Astrocyte (in vitro differentiated cells and primary cell): ENCODE results near the gene EGFR. TPM values are rescaled to one million over a fixed set of nuclear protein-coding genes. Genes with fewer than 3 reads are reported as not detected.

Experiments used
- DNase-seq: peaks from one replicate; pipeline ENCODE4 v3.0.0-alpha.2; 2010; ENCODE audit warnings: low read depth
- FAIRE-seq: peaks from 2 replicates; lab custom pipeline; 2011; peaks lifted over from hg19 to GRCh38; lab: Jason Lieb, UNC
- H2AFZ ChIP-seq: 2 replicates; pipeline ENCODE4 v1.6.0; 2012; ENCODE audit warnings: low read depth, low read length, inconsistent platforms
- H3K27ac ChIP-seq: 2 replicates; pipeline ENCODE4 v1.5.1; 2011; ENCODE audit warnings: low read depth, low read length, inconsistent platforms
- H3K27me3 ChIP-seq: 2 replicates; pipeline ENCODE4 v1.6.0; 2011; ENCODE audit warnings: low read length, inconsistent platforms; ENCODE audit not compliant: insufficient read depth
- H3K36me3 ChIP-seq: 2 replicates; pipeline ENCODE4 v1.5.1; 2011; ENCODE audit warnings: low read length, inconsistent platforms; ENCODE audit not compliant: insufficient read depth
- H3K4me1 ChIP-seq: 2 replicates; pipeline ENCODE4 v1.5.1; 2011; ENCODE audit warnings: low read length, inconsistent platforms; ENCODE audit not compliant: insufficient read depth
- H3K4me2 ChIP-seq: 2 replicates; pipeline ENCODE4 v1.6.0; 2012; ENCODE audit warnings: low read length, inconsistent platforms
- H3K4me3 ChIP-seq: 2 replicates; pipeline ENCODE4 v1.5.1; 2011; ENCODE audit warnings: low read depth, mild to moderate bottlenecking, low read length, inconsistent platforms; ENCODE audit not compliant: insufficient read depth
- H3K79me2 ChIP-seq: 2 replicates; pipeline ENCODE4 v1.6.0; 2012; ENCODE audit warnings: mild to moderate bottlenecking, low read length, inconsistent platforms; ENCODE audit not compliant: insufficient read depth
- H3K9ac ChIP-seq: 2 replicates; pipeline ENCODE4 v1.6.0; 2012; ENCODE audit warnings: mild to moderate bottlenecking, low read length, inconsistent platforms
- H3K9me3 ChIP-seq: 2 replicates; pipeline ENCODE4 v1.5.1; 2012; ENCODE audit warnings: low read depth, mild to moderate bottlenecking, low read length, inconsistent platforms; ENCODE audit not compliant: insufficient read depth
- H4K20me1 ChIP-seq: 2 replicates; pipeline ENCODE4 v1.6.0; 2012; ENCODE audit warnings: low read length, inconsistent platforms; ENCODE audit not compliant: insufficient read depth
- H3K27ac Mint-ChIP-seq: one replicate; pipeline ENCODE4 v1.8.0; 2021; ENCODE audit warnings: mild to moderate bottlenecking, mixed read lengths; ENCODE audit not compliant: unreplicated experiment
- H3K27me3 Mint-ChIP-seq: one replicate; pipeline ENCODE4 v1.8.0; 2021; ENCODE audit warnings: low read depth, mixed read lengths; ENCODE audit not compliant: unreplicated experiment
- H3K36me3 Mint-ChIP-seq: one replicate; pipeline ENCODE4 v1.8.0; 2021; ENCODE audit warnings: low read depth, mixed read lengths; ENCODE audit not compliant: unreplicated experiment
- H3K4me1 Mint-ChIP-seq: one replicate; pipeline ENCODE4 v1.8.0; 2021; ENCODE audit warnings: low read depth, mixed read lengths; ENCODE audit not compliant: unreplicated experiment
- H3K4me3 Mint-ChIP-seq: one replicate; pipeline ENCODE4 v1.8.0; 2021; ENCODE audit warnings: mild to moderate bottlenecking, moderate library complexity, mixed read lengths; ENCODE audit not compliant: unreplicated experiment
- H3K9me3 Mint-ChIP-seq: one replicate; pipeline ENCODE4 v1.8.0; 2021; ENCODE audit warnings: mild to moderate bottlenecking, mixed read lengths; ENCODE audit not compliant: unreplicated experiment
- CTCF ChIP-seq: IDR thresholded peaks from 2 replicates; pipeline ENCODE4 v1.5.1; 2011; ENCODE audit warnings: low read depth, mild to moderate bottlenecking, inconsistent platforms, low read length, moderate library complexity; ENCODE audit not compliant: insufficient read depth
- EZH2 ChIP-seq: IDR thresholded peaks from 2 replicates; pipeline ENCODE4 v1.6.1; 2012; ENCODE audit warnings: mild to moderate bottlenecking, low read length, inconsistent platforms; ENCODE audit not compliant: insufficient read depth
- total RNA-seq: library from RNA; stranded (reverse); gene quantifications from 2 replicates; pipeline ENCODE4 v1.2.1, GENCODE V29; 2021

Gene EGFR
- total RNA-seq, 1 donor from 2014 or later, result 27.3 TPM

- DNase-seq, result no peak
- peaks cover 62% of the 10 kb centered on the region for H3K4me1 ChIP-seq
- H3K36me3 Mint-ChIP-seq, result peaks cover 6% of the 10 kb centered on the region
- H3K27me3 Mint-ChIP-seq, result no peaks in the 10 kb centered on the region
- H4K20me1 ChIP-seq, result no peaks in the 10 kb centered on the region
- no peak for FAIRE-seq
- no peak overlapping the region for H3K4me3 Mint-ChIP-seq
- no peaks in the 10 kb centered on the region for H3K79me2 ChIP-seq
- H3K4me3 ChIP-seq, result no peak overlapping the region
- no peak overlapping the region for H3K4me2 ChIP-seq
- H3K9me3 ChIP-seq, result no peaks in the 10 kb centered on the region
- H3K27me3 ChIP-seq, result no peaks in the 10 kb centered on the region
- TF ChIP-seq EZH2 (no peak), CTCF (no peak)
- peaks cover 15% of the 10 kb centered on the region for H3K36me3 ChIP-seq
- no peaks in the 10 kb centered on the region for H3K9me3 Mint-ChIP-seq
- no peak overlapping the region for H3K27ac ChIP-seq
- no peak overlapping the region for H2AFZ ChIP-seq
- no peak overlapping the region for H3K27ac Mint-ChIP-seq
- peak overlapping the region; percentile 4 for H3K9ac ChIP-seq
- peaks cover 37% of the 10 kb centered on the region for H3K4me1 Mint-ChIP-seq
These were observed 170.4 kb downstream of the EGFR start for GRCh38 chr7:55189146-55189766.

- H2AFZ ChIP-seq, result no peak overlapping the region
- Mint-ChIP-seq H3K27me3 (no peaks in the 10 kb centered on the region), H3K4me3 (no peak overlapping the region), H3K36me3 (peaks cover 6% of the 10 kb centered on the region), H3K4me1 (peaks cover 37% of the 10 kb centered on the region), H3K9me3 (no peaks in the 10 kb centered on the region), H3K27ac (no peak overlapping the region)
- no peak for TF ChIP-seq EZH2
- TF ChIP-seq CTCF, result no peak
- H3K4me1 ChIP-seq, result peaks cover 66% of the 10 kb centered on the region
- H3K27ac ChIP-seq, result no peak overlapping the region
- FAIRE-seq (no peak), DNase-seq (no peak)
- no peaks in the 10 kb centered on the region for H3K79me2 ChIP-seq
- no peak overlapping the region for H3K4me3 ChIP-seq
- H3K9ac ChIP-seq, result peak overlapping the region; percentile 4
- no peaks in the 10 kb centered on the region for H3K27me3 ChIP-seq
- H4K20me1 ChIP-seq, result no peaks in the 10 kb centered on the region
- H3K9me3 ChIP-seq, result no peaks in the 10 kb centered on the region
- no peak overlapping the region for H3K4me2 ChIP-seq
- H3K36me3 ChIP-seq, result peaks cover 8% of the 10 kb centered on the region
These were observed 171.1 kb downstream of the EGFR start for GRCh38 chr7:55189878-55190436.
